ENCODE measurements around the gene STX11.

Gene STX11

DNA sequence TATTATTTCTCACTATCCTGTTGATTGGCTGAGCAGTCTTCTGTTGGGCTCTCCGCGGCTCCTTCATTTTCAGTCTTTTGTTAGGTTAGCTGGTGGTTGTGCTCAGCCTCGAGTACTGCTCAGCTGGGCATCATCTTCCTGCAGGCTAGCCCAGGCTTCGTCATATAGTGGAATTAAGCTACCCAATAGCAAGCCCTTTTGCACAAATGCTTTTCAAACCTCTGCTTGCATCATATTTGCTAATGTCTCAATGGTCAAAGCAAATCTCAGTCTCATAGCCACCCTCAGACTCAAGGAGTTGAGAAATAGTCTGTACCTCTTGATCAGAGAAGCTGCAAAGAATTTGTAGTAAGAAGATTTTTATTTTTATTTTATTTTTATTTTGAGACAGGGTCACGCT lies 23.7 kb downstream of the STX11 start:
- TF ChIP-seq TCF12 (IDR thresholded peaks at IDR 0.05; ENCODE audit: low read depth), result no peak
- TF ChIP-seq TEAD4 (IDR thresholded peaks at IDR 0.05), result no peak
- TF ChIP-seq TAF1 (IDR thresholded peaks at IDR 0.05; ENCODE audit: low read depth), result no peak
- no peak for TF ChIP-seq FOXM1 (IDR thresholded peaks at IDR 0.05; ENCODE audit: borderline replicate concordance, low read depth)
- TF ChIP-seq EGR1 (IDR thresholded peaks at IDR 0.05), result no peak
- TF ChIP-seq YY1 (IDR thresholded peaks at IDR 0.05; ENCODE audit: low read depth), result no peak
- TF ChIP-seq, protein P1, sequence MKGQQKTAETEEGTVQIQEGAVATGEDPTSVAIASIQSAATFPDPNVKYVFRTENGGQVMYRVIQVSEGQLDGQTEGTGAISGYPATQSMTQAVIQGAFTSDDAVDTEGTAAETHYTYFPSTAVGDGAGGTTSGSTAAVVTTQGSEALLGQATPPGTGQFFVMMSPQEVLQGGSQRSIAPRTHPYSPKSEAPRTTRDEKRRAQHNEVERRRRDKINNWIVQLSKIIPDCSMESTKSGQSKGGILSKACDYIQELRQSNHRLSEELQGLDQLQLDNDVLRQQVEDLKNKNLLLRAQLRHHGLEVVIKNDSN (IDR thresholded peaks at IDR 0.05), result no peak
- TF ChIP-seq, protein P2, sequence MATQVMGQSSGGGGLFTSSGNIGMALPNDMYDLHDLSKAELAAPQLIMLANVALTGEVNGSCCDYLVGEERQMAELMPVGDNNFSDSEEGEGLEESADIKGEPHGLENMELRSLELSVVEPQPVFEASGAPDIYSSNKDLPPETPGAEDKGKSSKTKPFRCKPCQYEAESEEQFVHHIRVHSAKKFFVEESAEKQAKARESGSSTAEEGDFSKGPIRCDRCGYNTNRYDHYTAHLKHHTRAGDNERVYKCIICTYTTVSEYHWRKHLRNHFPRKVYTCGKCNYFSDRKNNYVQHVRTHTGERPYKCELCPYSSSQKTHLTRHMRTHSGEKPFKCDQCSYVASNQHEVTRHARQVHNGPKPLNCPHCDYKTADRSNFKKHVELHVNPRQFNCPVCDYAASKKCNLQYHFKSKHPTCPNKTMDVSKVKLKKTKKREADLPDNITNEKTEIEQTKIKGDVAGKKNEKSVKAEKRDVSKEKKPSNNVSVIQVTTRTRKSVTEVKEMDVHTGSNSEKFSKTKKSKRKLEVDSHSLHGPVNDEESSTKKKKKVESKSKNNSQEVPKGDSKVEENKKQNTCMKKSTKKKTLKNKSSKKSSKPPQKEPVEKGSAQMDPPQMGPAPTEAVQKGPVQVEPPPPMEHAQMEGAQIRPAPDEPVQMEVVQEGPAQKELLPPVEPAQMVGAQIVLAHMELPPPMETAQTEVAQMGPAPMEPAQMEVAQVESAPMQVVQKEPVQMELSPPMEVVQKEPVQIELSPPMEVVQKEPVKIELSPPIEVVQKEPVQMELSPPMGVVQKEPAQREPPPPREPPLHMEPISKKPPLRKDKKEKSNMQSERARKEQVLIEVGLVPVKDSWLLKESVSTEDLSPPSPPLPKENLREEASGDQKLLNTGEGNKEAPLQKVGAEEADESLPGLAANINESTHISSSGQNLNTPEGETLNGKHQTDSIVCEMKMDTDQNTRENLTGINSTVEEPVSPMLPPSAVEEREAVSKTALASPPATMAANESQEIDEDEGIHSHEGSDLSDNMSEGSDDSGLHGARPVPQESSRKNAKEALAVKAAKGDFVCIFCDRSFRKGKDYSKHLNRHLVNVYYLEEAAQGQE (IDR thresholded peaks at IDR 0.05; ENCODE audit: low read depth), result no peak
- no peak for TF ChIP-seq NFIC (IDR thresholded peaks at IDR 0.05)
- no peak for TF ChIP-seq RAD21 (IDR thresholded peaks at IDR 0.05; ENCODE audit: low read depth)

DNA sequence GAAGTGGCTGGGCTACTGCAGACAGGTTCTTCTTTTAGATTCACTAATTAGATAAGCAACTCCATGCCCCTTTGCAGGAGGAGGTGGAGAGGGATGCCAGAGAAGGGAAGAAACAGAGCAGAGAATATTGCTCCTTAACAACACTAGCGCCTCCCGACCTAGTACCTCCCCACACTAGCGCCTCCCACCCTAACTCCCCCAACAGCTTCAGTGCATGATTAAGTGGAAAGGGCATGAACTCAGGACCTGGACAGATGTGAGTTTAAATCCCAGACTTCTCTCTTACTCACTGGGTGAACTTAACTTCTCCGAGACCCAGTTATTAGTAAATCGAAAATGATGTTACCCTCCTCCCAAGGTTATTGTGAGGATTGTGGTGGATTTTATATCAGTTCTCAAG lies 25.7 kb downstream of the STX11 start:
- TF ChIP-seq, protein P2 (IDR thresholded peaks at IDR 0.05; ENCODE audit: low read depth), result no peak
- TF ChIP-seq NFIC (IDR thresholded peaks at IDR 0.05), result no peak
- TF ChIP-seq YY1 (IDR thresholded peaks at IDR 0.05; ENCODE audit: low read depth), result no peak
- TF ChIP-seq ZBTB7A (IDR thresholded peaks at IDR 0.05; ENCODE audit: low read depth), result no peak
- TF ChIP-seq EGR1 (IDR thresholded peaks at IDR 0.05), result no peak
- TF ChIP-seq, protein P1 (IDR thresholded peaks at IDR 0.05), result no peak
- no peak for TF ChIP-seq EP300 (IDR thresholded peaks at IDR 0.05; ENCODE audit: borderline replicate concordance)
- no peak for TF ChIP-seq TAF1 (IDR thresholded peaks at IDR 0.05; ENCODE audit: low read depth)
- no peak for TF ChIP-seq FOXM1 (IDR thresholded peaks at IDR 0.05; ENCODE audit: borderline replicate concordance, low read depth)
- TF ChIP-seq, protein P3, sequence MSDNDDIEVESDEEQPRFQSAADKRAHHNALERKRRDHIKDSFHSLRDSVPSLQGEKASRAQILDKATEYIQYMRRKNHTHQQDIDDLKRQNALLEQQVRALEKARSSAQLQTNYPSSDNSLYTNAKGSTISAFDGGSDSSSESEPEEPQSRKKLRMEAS (IDR thresholded peaks at IDR 0.05), result no peak
- no peak for TF ChIP-seq RAD21 (IDR thresholded peaks at IDR 0.05; ENCODE audit: low read depth)
- no peak for TF ChIP-seq TEAD4 (IDR thresholded peaks at IDR 0.05)
- TF ChIP-seq CEBPB (IDR thresholded peaks at IDR 0.05), result no peak
- TF ChIP-seq CREB1 (IDR thresholded peaks at IDR 0.05; ENCODE audit: low read depth), result no peak
- TF ChIP-seq TCF12 (IDR thresholded peaks at IDR 0.05; ENCODE audit: low read depth), result no peak

DNA sequence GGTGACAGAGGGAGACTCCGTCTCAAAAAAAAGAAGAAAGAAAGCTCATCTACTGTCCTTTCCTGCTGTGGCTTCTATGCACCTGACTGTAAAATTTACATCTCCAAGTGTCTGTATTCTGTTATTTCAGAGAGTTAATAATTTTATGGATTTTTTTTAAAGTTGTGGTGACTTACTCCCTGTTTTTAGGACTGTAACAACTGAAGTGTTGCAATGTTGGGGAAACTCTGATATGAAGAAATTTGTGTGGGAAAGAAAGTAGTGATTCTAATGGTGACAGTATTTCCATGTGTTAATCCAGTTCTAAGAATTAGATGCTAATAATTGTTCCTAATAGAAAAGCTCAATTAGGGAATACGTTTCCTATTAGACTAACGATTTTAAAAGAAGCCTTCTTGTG lies 27.4 kb downstream of the STX11 start:
- no peak for TF ChIP-seq TEAD4 (IDR thresholded peaks at IDR 0.05)
- no peak for TF ChIP-seq ZBTB7A (IDR thresholded peaks at IDR 0.05; ENCODE audit: low read depth)
- no peak for TF ChIP-seq TAF1 (IDR thresholded peaks at IDR 0.05; ENCODE audit: low read depth)
- TF ChIP-seq EGR1 (IDR thresholded peaks at IDR 0.05), result no peak
- TF ChIP-seq, protein P2 (IDR thresholded peaks at IDR 0.05; ENCODE audit: low read depth), result no peak
- no peak for TF ChIP-seq RAD21 (IDR thresholded peaks at IDR 0.05; ENCODE audit: low read depth)
- no peak for TF ChIP-seq FOXM1 (IDR thresholded peaks at IDR 0.05; ENCODE audit: borderline replicate concordance, low read depth)
- TF ChIP-seq CREB1 (IDR thresholded peaks at IDR 0.05; ENCODE audit: low read depth), result no peak
- no peak for TF ChIP-seq CEBPB (IDR thresholded peaks at IDR 0.05)
- no peak for TF ChIP-seq EP300 (IDR thresholded peaks at IDR 0.05; ENCODE audit: borderline replicate concordance)

DNA sequence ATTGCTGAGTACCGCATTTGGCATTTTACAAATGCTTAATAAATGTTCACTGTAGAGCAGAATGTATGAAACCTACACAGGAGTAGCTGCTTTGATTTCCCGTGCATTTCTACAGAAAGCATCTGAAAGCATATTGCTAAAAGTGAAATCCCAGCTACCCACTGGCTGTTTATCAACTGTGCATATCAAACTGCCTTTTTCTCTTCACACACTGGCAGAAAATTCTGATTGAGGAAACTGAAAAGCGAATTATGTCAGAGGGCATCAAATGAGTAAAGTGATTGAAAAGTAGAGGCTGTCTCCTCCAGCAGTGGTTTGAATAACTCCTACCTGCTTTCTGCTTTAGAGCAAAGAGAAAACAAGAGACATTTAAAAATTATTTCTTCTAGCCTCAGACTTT lies 28.0 kb downstream of the STX11 start:
- TF ChIP-seq CEBPB (IDR thresholded peaks at IDR 0.05) (no peak), ZBTB7A (IDR thresholded peaks at IDR 0.05; ENCODE audit: low read depth) (no peak), EGR1 (IDR thresholded peaks at IDR 0.05) (no peak), RAD21 (IDR thresholded peaks at IDR 0.05; ENCODE audit: low read depth) (no peak), TCF12 (IDR thresholded peaks at IDR 0.05; ENCODE audit: low read depth) (no peak), EP300 (IDR thresholded peaks at IDR 0.05; ENCODE audit: borderline replicate concordance) (no peak), TAF1 (IDR thresholded peaks at IDR 0.05; ENCODE audit: low read depth) (no peak), FOXM1 (IDR thresholded peaks at IDR 0.05; ENCODE audit: borderline replicate concordance, low read depth) (no peak), CREB1 (IDR thresholded peaks at IDR 0.05; ENCODE audit: low read depth) (no peak), YY1 (IDR thresholded peaks at IDR 0.05; ENCODE audit: low read depth) (no peak), TEAD4 (IDR thresholded peaks at IDR 0.05) (no peak), NFIC (IDR thresholded peaks at IDR 0.05) (no peak)
- TF ChIP-seq, protein P1 (IDR thresholded peaks at IDR 0.05), result no peak
- TF ChIP-seq, protein P3 (IDR thresholded peaks at IDR 0.05), result no peak
- TF ChIP-seq, protein P2 (IDR thresholded peaks at IDR 0.05; ENCODE audit: low read depth), result no peak
